Upper lobe of left lung (tissue), 4 donors: ENCODE measurements around the gene SPDYE5.

Source experiments
- EP300 ChIP-seq, 4 donors: sonication (generic); formaldehyde crosslinking; IDR thresholded peaks; one replicate each; pipeline ENCODE4 v1.5.1; 2017; ENCODE audit warnings: antibody characterized with exemption in 4 of 4, control low read depth in 2 of 4
- POLR2A ChIP-seq, 4 donors: fragments of 450-650 bp; IDR thresholded peaks; one replicate each; pipeline ENCODE4 v1.5.1; 2016 to 2017; ENCODE audit warnings: antibody characterized with exemption in 4 of 4, mild to moderate bottlenecking in 2 of 4

DNA sequence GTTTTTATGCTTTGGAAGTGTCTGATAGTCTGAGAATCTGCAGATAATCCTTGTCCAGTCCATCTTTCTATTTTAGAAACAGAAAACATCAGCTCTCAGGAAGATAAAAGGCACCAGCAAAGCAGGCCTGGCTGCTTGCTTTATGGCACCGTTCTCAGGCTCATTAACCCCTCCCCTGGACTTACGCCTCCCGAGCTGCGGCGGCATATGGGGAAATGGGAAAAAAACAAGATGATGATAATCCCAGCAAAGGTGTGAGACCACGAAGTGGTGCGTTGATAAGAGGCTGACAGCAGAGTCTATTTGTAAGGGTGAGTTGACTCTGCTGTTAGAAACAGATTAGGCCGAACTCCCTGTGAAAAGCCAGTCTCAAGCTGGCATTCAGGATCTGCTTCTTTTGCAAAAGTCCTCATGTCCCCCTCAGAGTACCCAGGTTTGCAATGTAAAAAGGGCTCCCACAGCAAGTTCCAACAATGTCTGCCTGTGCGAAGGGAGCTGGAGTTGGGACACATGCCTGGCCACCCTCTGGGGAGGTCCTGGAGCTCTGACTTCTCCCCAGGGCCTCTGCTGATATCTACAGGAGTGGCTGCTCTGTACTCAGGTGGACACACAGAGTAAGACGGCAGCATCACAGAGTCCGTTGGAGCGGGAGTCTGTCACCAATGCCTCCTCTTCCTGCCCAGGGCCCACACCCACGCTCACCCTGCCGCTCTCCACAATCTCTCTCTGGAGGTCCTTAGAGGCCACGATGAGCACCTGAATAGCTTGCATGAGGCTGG, 54.3 kb downstream of the SPDYE5 start:
- no peak for TF ChIP-seq POLR2A (IDR thresholded peaks at IDR 0.05)
- no peak for TF ChIP-seq EP300 (IDR thresholded peaks at IDR 0.05)
